Brain microvascular endothelial cell (primary cell): ENCODE measurements around the gene ZNF444.
A peak's percentile ranks its signal among the peaks of the same experiment; 100 is the strongest.
"Not testable (repeated sequence)": the region's sequence is repeated elsewhere in the genome, so short reads cannot be mapped to it uniquely, and the experiment has no call there.

Source experiments
- DNase-seq: peaks from one replicate; pipeline ENCODE4 v3.0.0-alpha.2; 2020
- H3K27ac ChIP-seq: fragments of 250-450 bp; sonication (Bioruptor Pico); 2 replicates; pipeline ENCODE4 v1.5.1; 2020; ENCODE audit warnings: mild to moderate bottlenecking, moderate library complexity
- H3K27me3 ChIP-seq: fragments of 250-450 bp; sonication (Bioruptor Pico); replicated peaks from 2 replicates; pipeline ENCODE4 v1.5.1; 2020; ENCODE audit warnings: mild to moderate bottlenecking
- H3K36me3 ChIP-seq: fragments of 250-450 bp; sonication (Bioruptor Pico); replicated peaks from 2 replicates; pipeline ENCODE4 v1.5.1; 2020; ENCODE audit warnings: mild to moderate bottlenecking
- H3K4me3 ChIP-seq: 2 replicates; pipeline ENCODE4 v1.5.1; 2011; ENCODE audit warnings: low read depth, mild to moderate bottlenecking, control low read depth, low read length, moderate library complexity
- CTCF ChIP-seq: IDR thresholded peaks from 2 replicates; pipeline ENCODE4 v1.5.1; 2011; ENCODE audit warnings: low read depth, mild to moderate bottlenecking, moderate library complexity, low read length, control low read depth, inconsistent platforms; ENCODE audit errors: missing control alignments
- in situ Hi-C: cut with HindIII; loops from 2 replicates; pipeline ENCODE4 v1.10.0; 2017; ENCODE audit warnings: low sequenced_read_pairs, low pct_ligation_motif_present

Gene ZNF444

GRCh38 chr19:56101746-56102535 lies 39.1 kb upstream of the ZNF444 start:
- Histone ChIP-seq H3K27me3 (no peaks in the 10 kb centered on the region), H3K4me3 (no peak overlapping the region), H3K27ac (no peak overlapping the region), H3K36me3 (peaks cover 17% of the 10 kb centered on the region)
- in situ Hi-C loops = no loop called here
- TF ChIP-seq CTCF = no peak
- no peak for DNase-seq

GRCh38 chr19:56103027-56103614 lies 38.0 kb upstream of the ZNF444 start:
- Histone ChIP-seq H3K36me3 (peaks cover 11% of the 10 kb centered on the region), H3K27me3 (no peaks in the 10 kb centered on the region), H3K4me3 (no peak overlapping the region), H3K27ac (no peak overlapping the region)
- no peak for DNase-seq
- in situ Hi-C loops = no loop called here
- TF ChIP-seq CTCF = no peak

GRCh38 chr19:56104423-56104822 lies 36.7 kb upstream of the ZNF444 start:
- H3K27ac ChIP-seq = no peak overlapping the region
- no peaks in the 10 kb centered on the region for H3K27me3 ChIP-seq
- in situ Hi-C loops = no loop called here
- H3K4me3 ChIP-seq = no peak overlapping the region
- no peak for TF ChIP-seq CTCF
- peaks cover 7% of the 10 kb centered on the region for H3K36me3 ChIP-seq
- no peak for DNase-seq

GRCh38 chr19:56105090-56105701 lies 35.9 kb upstream of the ZNF444 start:
- DNase-seq = no peak
- H3K4me3 ChIP-seq = no peak overlapping the region
- H3K36me3 ChIP-seq = peaks cover 5% of the 10 kb centered on the region
- in situ Hi-C loops = no loop called here
- no peak overlapping the region for H3K27ac ChIP-seq
- TF ChIP-seq CTCF = peak; percentile 55
- H3K27me3 ChIP-seq = no peaks in the 10 kb centered on the region

- H3K4me3 ChIP-seq, H3K27ac ChIP-seq, H3K36me3 ChIP-seq, H3K27me3 ChIP-seq, in situ Hi-C loops, DNase-seq: not testable (repeated sequence)
Measured at GRCh38 chr19:56105831-56106396, 35.2 kb upstream of the ZNF444 start.

- no peak for TF ChIP-seq CTCF
- peaks cover 3% of the 10 kb centered on the region for H3K36me3 ChIP-seq
- no peak overlapping the region for H3K27ac ChIP-seq
- no peak overlapping the region for H3K4me3 ChIP-seq
- H3K27me3 ChIP-seq = no peaks in the 10 kb centered on the region
- no peak for DNase-seq
- in situ Hi-C loops = no loop called here
Measured at GRCh38 chr19:56106397-56106849, 34.7 kb upstream of the ZNF444 start.
